Measurements from ENCODE around the gene MPDZ. TPM values are rescaled to one million over a fixed set of nuclear protein-coding genes. Genes with fewer than 3 reads are reported as not detected.

The MPDZ gene
- polyA plus RNA-seq, 1 experiment, result 22.0 TPM

DNA sequence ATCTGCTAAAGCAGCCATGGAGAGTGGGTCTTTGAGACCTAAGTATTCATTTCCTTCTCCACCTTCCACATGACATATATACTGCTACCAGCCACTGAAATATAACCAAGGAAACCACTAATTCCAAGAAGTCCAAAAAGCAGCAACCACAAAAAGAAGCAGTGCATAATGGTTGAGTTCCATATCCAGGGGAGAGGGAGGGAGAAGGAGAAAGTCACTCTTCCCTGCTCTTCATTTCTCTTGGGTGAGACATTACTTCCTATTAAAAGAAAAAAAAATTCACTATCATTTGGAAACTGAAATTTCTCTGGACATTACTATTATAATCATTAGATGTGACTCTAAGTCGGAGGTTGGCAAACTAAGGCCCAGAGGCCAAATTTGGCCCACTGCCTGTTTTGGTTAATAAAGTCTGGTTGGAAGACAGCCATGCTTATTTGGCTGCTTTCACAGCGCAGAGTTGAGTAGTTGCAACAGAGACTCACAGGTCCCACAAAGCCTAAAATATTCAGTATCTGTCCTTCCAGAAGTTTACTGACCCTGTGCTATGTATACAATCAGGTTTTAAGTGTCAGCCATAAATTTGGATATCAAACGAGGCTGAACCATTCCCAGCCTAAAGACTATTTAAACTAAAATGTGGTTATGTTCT lies 168.6 kb downstream of the MPDZ start:
- TF ChIP-seq, protein P1, sequence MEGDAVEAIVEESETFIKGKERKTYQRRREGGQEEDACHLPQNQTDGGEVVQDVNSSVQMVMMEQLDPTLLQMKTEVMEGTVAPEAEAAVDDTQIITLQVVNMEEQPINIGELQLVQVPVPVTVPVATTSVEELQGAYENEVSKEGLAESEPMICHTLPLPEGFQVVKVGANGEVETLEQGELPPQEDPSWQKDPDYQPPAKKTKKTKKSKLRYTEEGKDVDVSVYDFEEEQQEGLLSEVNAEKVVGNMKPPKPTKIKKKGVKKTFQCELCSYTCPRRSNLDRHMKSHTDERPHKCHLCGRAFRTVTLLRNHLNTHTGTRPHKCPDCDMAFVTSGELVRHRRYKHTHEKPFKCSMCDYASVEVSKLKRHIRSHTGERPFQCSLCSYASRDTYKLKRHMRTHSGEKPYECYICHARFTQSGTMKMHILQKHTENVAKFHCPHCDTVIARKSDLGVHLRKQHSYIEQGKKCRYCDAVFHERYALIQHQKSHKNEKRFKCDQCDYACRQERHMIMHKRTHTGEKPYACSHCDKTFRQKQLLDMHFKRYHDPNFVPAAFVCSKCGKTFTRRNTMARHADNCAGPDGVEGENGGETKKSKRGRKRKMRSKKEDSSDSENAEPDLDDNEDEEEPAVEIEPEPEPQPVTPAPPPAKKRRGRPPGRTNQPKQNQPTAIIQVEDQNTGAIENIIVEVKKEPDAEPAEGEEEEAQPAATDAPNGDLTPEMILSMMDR (IDR thresholded peaks at IDR 0.05; ENCODE audit: insufficient read depth, low read depth, low read length), result no peak
- POLR2A ChIA-PET, result no interaction called here
- H3K36me3 ChIP-seq (ENCODE audit: control insufficient read depth, insufficient read depth, low read length), result peaks cover 6% of the 10 kb centered on the region
- H3K4me3 ChIP-seq (ENCODE audit: low read depth, low read length), result no peak overlapping the region
- no peak for DNase-seq (ENCODE audit: low read depth)
- CTCF ChIA-PET, result interaction anchor here (0.7 to 1.1 kb wide), 2 partner anchors 21 to 649 kb away, joined by 3 to 5 read pairs; no protein-coding TSS in a partner anchor
- H3K27me3 ChIP-seq (ENCODE audit: control insufficient read depth, insufficient read depth, low read length), result no peaks in the 10 kb centered on the region

DNA sequence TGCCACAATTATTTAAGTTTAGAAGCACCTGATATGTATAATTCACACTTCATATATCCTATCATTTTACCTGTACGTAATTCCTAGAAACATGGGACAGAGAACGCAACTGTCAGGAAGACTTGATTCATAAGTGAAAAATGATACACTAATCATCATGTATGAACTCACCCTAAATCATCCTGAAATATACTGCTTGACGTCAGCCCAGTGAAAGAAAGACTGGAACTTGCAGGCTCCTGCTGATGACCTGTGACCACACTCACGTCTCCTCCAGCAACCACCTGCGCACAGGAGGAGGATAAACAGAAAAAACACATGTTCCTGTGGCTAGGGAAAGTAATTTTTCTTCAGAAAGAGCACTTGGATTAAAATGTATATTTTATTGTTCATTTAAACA lies 169.7 kb downstream of the MPDZ start:
- ChIA-PET POLR2A (no interaction called here), CTCF (interaction anchor here (0.5 kb wide), 1 partner anchor 1551 kb away, joined by 5 read pairs; no protein-coding TSS in a partner anchor)
- H3K4me3 ChIP-seq (ENCODE audit: low read depth, low read length), result no peak overlapping the region
- TF ChIP-seq, protein P1 (IDR thresholded peaks at IDR 0.05; ENCODE audit: insufficient read depth, low read depth, low read length), result no peak
- H3K36me3 ChIP-seq (ENCODE audit: control insufficient read depth, insufficient read depth, low read length), result peaks cover 5% of the 10 kb centered on the region
- DNase-seq (ENCODE audit: low read depth), result no peak
- no peaks in the 10 kb centered on the region for H3K27me3 ChIP-seq (ENCODE audit: control insufficient read depth, insufficient read depth, low read length)

- TF ChIP-seq, protein P1 (IDR thresholded peaks at IDR 0.05; ENCODE audit: insufficient read depth, low read depth, low read length), result no peak
Measured at GRCh38 chr9:13107008-13107407, 172.5 kb downstream of the MPDZ start.

DNA sequence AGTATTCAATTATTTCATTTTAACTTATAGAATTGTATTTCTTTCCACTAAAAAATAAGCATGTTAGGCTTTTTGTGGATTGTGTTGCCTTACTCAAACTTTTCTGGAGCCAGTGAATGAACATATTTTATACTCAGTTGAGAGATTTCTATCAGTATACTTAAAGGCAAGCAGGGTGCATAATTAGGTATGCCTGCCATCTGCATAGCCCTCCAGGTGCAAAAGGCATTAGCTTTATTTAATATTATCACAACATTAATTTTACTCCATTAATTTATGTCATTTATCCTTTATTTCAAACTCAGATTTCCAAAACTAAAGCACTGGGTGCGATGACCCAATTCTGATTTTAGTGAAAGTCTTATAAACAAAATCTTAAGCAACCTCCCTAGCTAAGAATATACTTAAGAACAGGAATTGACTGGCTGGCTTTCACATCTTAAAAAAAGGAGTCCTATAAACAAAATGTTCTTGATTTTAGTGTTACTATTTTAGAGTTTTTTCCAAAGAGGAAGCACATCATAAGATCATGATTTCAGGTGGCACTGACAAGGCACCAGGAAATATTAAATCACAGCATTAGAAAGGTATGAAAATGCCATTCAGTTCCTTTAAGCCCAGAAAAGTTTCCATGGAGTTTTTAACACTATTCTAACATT lies 178.4 kb downstream of the MPDZ start:
- TF ChIP-seq, protein P1 (IDR thresholded peaks at IDR 0.05; ENCODE audit: insufficient read depth, low read depth, low read length), result no peak
- ChIA-PET CTCF (interaction anchor here (1.4 kb wide), 1 partner anchor 12 kb away, joined by 3 read pairs; no protein-coding TSS in a partner anchor), POLR2A (interaction anchor here (0.7 kb wide), 1 partner anchor 8 kb away, joined by 3 read pairs; no protein-coding TSS in a partner anchor)
- no peaks in the 10 kb centered on the region for H3K36me3 ChIP-seq (ENCODE audit: control insufficient read depth, insufficient read depth, low read length)
- no peak for DNase-seq (ENCODE audit: low read depth)
- no peak overlapping the region for H3K4me3 ChIP-seq (ENCODE audit: low read depth, low read length)
- no peaks in the 10 kb centered on the region for H3K27me3 ChIP-seq (ENCODE audit: control insufficient read depth, insufficient read depth, low read length)

More at GRCh38 chr9:13107008-13107407, 172.5 kb downstream of the MPDZ start:
- CTCF ChIA-PET, result interaction anchor here (0.6 to 4.1 kb wide), 2 partner anchors 17 to 190 kb away, joined by 3 to 23 read pairs; no protein-coding TSS in a partner anchor
- POLR2A ChIA-PET, result no interaction called here
- peaks cover 5% of the 10 kb centered on the region for H3K36me3 ChIP-seq (ENCODE audit: control insufficient read depth, insufficient read depth, low read length)
- DNase-seq (ENCODE audit: low read depth), result no peak
- H3K4me3 ChIP-seq (ENCODE audit: low read depth, low read length), result no peak overlapping the region
- no peaks in the 10 kb centered on the region for H3K27me3 ChIP-seq (ENCODE audit: control insufficient read depth, insufficient read depth, low read length)

DNA sequence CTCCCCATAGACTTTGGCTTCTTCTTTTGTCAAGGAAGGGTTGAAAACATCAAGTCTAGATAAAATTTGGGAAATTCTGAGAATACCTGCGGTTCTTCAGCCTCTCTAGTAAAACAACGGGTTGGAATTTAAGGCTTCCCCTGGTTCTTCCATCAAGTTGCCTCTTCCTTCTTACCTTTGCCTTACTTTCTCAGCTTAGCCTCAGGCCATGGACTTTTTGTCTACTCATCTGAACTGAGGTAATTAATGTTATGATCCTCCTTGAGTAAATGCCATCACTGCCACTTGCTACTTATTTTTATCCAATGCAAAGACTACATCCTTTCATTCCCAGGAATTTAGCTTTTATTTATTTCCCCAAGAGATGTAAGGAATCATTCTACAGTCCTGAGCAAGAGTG lies 184.4 kb downstream of the MPDZ start:
- CTCF ChIA-PET, result interaction anchor here (0.9 kb wide), 1 partner anchor 10 kb away, joined by 3 read pairs; no protein-coding TSS in a partner anchor
- no peaks in the 10 kb centered on the region for H3K36me3 ChIP-seq (ENCODE audit: control insufficient read depth, insufficient read depth, low read length)
- H3K4me3 ChIP-seq (ENCODE audit: low read depth, low read length), result no peak overlapping the region
- H3K27me3 ChIP-seq (ENCODE audit: control insufficient read depth, insufficient read depth, low read length), result no peaks in the 10 kb centered on the region
- POLR2A ChIA-PET, result no interaction called here
- TF ChIP-seq, protein P1 (IDR thresholded peaks at IDR 0.05; ENCODE audit: insufficient read depth, low read depth, low read length), result no peak
- DNase-seq (ENCODE audit: low read depth), result no peak

Measured in BJ (cell line).